SK-N-MC (cell line): Measurements from ENCODE around the gene MYOCD.

ENCODE experiments used
- DNase-seq: peaks from one replicate; pipeline ENCODE4 v3.0.0-alpha.2; 2011; ENCODE audit warnings: low read depth, low spot score
- H3K27ac ChIP-seq: fragments of 200-600 bp; sonication (generic); 2 replicates; pipeline ENCODE4 v1.5.1; 2016; ENCODE audit warnings: mixed run types
- H3K36me3 ChIP-seq: fragments of 200-600 bp; sonication (generic); 2 replicates; pipeline ENCODE4 v1.6.1; 2017; ENCODE audit warnings: antibody characterized with exemption, low read length, mixed read lengths; ENCODE audit not compliant: insufficient read depth
- H3K4me3 ChIP-seq: fragments of 200-600 bp; sonication (generic); 2 replicates; pipeline ENCODE4 v1.5.1; 2016
- H3K9ac ChIP-seq: fragments of 200-600 bp; sonication (generic); 2 replicates; pipeline ENCODE4 v1.8.0; 2017; ENCODE audit warnings: mixed run types, mixed read lengths; ENCODE audit not compliant: insufficient read length
- H3K9me3 ChIP-seq: fragments of 200-600 bp; sonication (generic); 2 replicates; pipeline ENCODE4 v1.6.1; 2017; ENCODE audit warnings: low read depth, mild to moderate bottlenecking, antibody characterized with exemption, low read length, moderate library complexity, mixed read lengths
- EZH2 ChIP-seq: fragments of 200-600 bp; sonication (generic); IDR thresholded peaks from one replicate; pipeline ENCODE4 v1.6.1; 2017; ENCODE audit warnings: antibody characterized with exemption
- FOXP2 ChIP-seq: optimal IDR thresholded peaks from 2 replicates; pipeline ENCODE3; 2011; ENCODE audit warnings: mild to moderate bottlenecking, moderate library complexity; ENCODE audit not compliant: insufficient read depth; ENCODE audit errors: extremely low read length, control extremely low read depth
- POLR2AphosphoS5 ChIP-seq: IDR thresholded peaks from 2 replicates; pipeline ENCODE4 v1.6.1; 2012; ENCODE audit warnings: mild to moderate bottlenecking, low read depth, low read length, borderline replicate concordance

Gene MYOCD

GRCh38 chr17:12729086-12729485, 63.4 kb downstream of the MYOCD start:
- H3K9ac ChIP-seq, result no peak overlapping the region
- DNase-seq, result no peak
- TF ChIP-seq EZH2 (no peak), FOXP2 (no peak), POLR2AphosphoS5 (no peak)
- H3K9me3 ChIP-seq, result no peaks in the 10 kb centered on the region
- no peak overlapping the region for H3K27ac ChIP-seq
- no peaks in the 10 kb centered on the region for H3K36me3 ChIP-seq
- no peak overlapping the region for H3K4me3 ChIP-seq

- Histone ChIP-seq H3K4me3 (no peak overlapping the region), H3K36me3 (no peaks in the 10 kb centered on the region), H3K9me3 (no peaks in the 10 kb centered on the region), H3K9ac (no peak overlapping the region), H3K27ac (no peak overlapping the region)
- no peak for DNase-seq
- TF ChIP-seq POLR2AphosphoS5 (no peak), FOXP2 (no peak)
Observed at GRCh38 chr17:12730421-12730820, 64.7 kb downstream of the MYOCD start.

GRCh38 chr17:12730931-12731521, 65.3 kb downstream of the MYOCD start:
- TF ChIP-seq FOXP2 (no peak), POLR2AphosphoS5 (no peak), EZH2 (no peak)
- DNase-seq, result no peak
- H3K27ac ChIP-seq, result no peak overlapping the region

GRCh38 chr17:12731839-12732238, 66.1 kb downstream of the MYOCD start:
- TF ChIP-seq POLR2AphosphoS5 (no peak), FOXP2 (no peak), EZH2 (no peak)
- DNase-seq, result no peak

More at GRCh38 chr17:12730931-12731521, 65.3 kb downstream of the MYOCD start:
- H3K9me3 ChIP-seq, result no peaks in the 10 kb centered on the region
- no peaks in the 10 kb centered on the region for H3K36me3 ChIP-seq
- no peak overlapping the region for H3K4me3 ChIP-seq
- H3K9ac ChIP-seq, result no peak overlapping the region

DNA sequence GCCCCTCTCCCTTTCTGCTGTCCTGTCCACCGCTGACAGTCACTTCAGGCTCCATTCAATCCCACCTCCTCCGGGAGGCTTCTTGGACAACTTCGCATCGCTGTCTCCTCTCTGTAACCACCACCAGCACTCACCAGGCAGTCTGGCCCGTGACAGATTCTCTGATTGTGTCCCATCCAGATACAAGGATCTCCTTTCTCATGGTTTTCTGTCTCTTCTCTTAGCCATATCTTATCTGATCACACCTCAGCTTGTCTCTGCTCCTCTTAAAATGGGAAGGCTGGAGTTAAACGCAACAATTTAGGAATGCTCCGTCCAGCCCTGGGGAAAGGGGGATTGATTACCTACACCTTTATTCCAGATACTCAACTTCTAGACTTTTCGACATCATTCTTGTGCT, 66.7 kb downstream of the MYOCD start:
- Histone ChIP-seq H3K36me3 (no peaks in the 10 kb centered on the region), H3K27ac (no peak overlapping the region), H3K4me3 (no peak overlapping the region), H3K9me3 (no peaks in the 10 kb centered on the region), H3K9ac (no peak overlapping the region)
- no peak for TF ChIP-seq EZH2
- TF ChIP-seq FOXP2, result no peak
- no peak for TF ChIP-seq POLR2AphosphoS5
- DNase-seq, result no peak

More at GRCh38 chr17:12731839-12732238, 66.1 kb downstream of the MYOCD start:
- no peak overlapping the region for H3K9ac ChIP-seq
- no peak overlapping the region for H3K4me3 ChIP-seq
- H3K27ac ChIP-seq, result no peak overlapping the region
- H3K36me3 ChIP-seq, result no peaks in the 10 kb centered on the region
- H3K9me3 ChIP-seq, result no peaks in the 10 kb centered on the region

DNA sequence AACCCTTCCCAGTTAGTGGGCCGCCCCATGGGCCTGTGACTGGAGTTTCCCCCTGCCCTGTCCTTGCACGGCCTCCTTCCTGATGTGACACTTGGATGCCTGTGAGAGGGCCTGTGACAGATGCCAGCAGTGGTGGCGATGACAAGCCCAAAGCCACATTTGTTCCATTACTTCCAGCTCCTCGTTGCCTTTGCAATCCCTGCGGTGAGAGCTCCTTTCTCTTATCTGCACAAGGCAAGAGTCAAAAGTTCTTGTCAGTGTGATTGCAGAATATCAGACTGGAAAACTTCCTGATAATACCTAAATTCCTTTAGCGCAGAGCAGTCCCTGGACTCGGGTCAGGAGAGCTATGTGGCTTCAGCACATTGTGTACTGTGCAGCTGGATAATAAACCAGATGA, 69.2 kb downstream of the MYOCD start:
- Histone ChIP-seq H3K9ac (no peak overlapping the region), H3K9me3 (no peaks in the 10 kb centered on the region), H3K4me3 (no peak overlapping the region), H3K27ac (no peak overlapping the region), H3K36me3 (no peaks in the 10 kb centered on the region)
- TF ChIP-seq POLR2AphosphoS5, result no peak
- TF ChIP-seq EZH2, result no peak
- no peak for TF ChIP-seq FOXP2
- DNase-seq, result no peak

GRCh38 chr17:12735517-12735916, 69.8 kb downstream of the MYOCD start:
- DNase-seq, result no peak
- no peak overlapping the region for H3K9ac ChIP-seq
- H3K27ac ChIP-seq, result no peak overlapping the region
- no peak overlapping the region for H3K4me3 ChIP-seq
- H3K9me3 ChIP-seq, result no peaks in the 10 kb centered on the region
- H3K36me3 ChIP-seq, result no peaks in the 10 kb centered on the region
- TF ChIP-seq FOXP2, result no peak
- TF ChIP-seq EZH2, result no peak
- TF ChIP-seq POLR2AphosphoS5, result no peak

GRCh38 chr17:12736526-12736925, 70.8 kb downstream of the MYOCD start:
- H3K27ac ChIP-seq, result no peak overlapping the region
- DNase-seq, result no peak
- no peaks in the 10 kb centered on the region for H3K9me3 ChIP-seq
- no peak overlapping the region for H3K9ac ChIP-seq
- TF ChIP-seq EZH2 (no peak), POLR2AphosphoS5 (no peak), FOXP2 (no peak)
- no peaks in the 10 kb centered on the region for H3K36me3 ChIP-seq
- no peak overlapping the region for H3K4me3 ChIP-seq
